Stimulated activated CD4-positive, alpha-beta T cell treated with anti-CD3 and anti-CD28 coated beads, TNF-alpha, amount 100 ng/mL, for 4 hours (primary cell): ENCODE measurements around the gene ARMC6.

Experiments used
- DNase-seq, 3 experiments: peaks; one replicate each; pipeline ENCODE4 v3.0.0-alpha.2; 2020; ENCODE audit warnings: low read depth in 3 of 3

ARMC6 gene

GRCh38 chr19:19033426-19034203 lies at the start of gene ARMC6, which contains the start of gene SUGP2:
Gene ARMC6 (plus strand): TSS chr19:19033603. CDS start chr19:19034210, 607 bp downstream.
Gene SUGP2 (minus strand): TSS chr19:19033517. CDS start chr19:19031071, 2,446 bp downstream.
- DNase-seq: peak; percentile 76 to 83 (median 76)

DNA sequence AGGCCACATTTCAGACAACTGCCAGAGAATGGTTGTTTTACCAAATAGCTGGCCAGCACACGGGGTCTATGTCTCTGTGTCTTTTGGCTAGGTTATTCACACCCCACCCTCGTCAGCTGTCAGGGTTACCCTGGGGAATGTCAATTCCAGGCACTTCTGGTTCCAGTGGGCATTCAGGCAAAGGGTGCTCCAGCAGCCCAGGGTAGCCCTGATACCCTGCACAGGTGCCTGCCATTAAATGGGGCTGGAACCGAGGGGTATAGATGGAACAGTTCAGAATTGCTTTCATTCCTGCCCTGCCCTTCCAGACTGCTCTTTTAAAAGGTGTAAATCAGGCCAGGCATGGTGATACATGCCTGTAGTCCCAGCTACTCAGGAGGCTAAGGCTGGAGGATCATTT lies 49.2 kb upstream of the ARMC6 start:
- DNase-seq: no peak

DNA sequence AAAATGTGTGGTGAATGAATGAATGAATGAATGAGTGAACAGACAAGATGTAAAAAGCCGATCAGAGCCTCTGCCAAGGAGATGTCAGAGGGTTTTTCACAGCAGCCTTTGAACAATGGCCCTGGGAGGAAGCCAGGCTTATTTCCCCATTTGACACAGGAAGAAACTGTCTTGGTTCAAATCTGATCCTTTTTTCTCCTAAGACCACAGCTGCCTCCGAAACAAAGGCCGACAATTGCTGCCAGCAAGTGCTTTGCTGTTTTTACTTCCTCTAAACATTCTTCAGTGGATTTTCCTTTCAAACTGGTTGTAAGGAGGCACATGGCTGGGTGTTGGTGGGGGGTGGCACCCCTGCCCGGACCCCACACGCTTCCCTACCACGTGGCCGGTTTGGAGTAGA lies 48.1 kb upstream of the ARMC6 start:
- no peak for DNase-seq

DNA sequence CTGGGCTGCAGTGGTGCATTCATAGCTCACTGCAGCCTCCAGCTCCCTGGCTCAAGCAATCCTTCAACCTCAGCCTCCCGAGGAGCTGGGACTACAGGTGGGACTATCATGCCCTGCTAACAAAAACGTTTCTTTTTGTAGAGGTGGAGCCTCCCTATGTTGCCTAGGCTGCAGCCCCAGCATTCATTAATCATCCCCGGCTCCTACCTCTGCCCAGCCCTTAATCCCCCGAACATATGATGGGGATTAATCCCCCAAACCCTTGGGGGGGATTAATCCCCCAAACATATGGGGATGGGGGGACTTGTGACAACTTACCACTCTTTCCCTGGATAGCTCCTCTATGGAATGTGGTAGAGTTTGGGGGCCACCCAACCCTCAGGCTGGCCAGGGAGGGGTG lies 45.9 kb upstream of the ARMC6 start:
- no peak for DNase-seq

DNA sequence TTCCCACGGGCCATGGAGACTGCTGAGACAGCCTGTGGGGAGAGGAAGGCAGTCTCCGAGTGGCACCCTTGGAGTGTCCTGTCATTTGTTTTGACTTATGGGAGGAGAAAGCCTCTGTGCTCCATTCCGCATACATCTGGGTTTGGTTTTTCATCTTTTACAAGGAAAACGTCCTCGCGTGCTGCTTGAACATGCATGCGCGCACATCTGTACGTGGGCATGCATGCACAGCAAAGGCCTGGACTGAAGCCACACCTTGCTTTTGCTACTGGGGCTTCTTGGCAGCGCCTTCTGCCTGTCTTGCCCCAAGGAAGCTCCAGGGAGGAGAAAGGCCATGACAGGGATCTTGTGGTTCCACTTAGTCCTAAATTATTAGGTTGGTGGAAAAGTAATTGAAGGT lies 44.1 kb upstream of the ARMC6 start:
- DNase-seq: no peak

- DNase-seq: no peak
These were observed 43.2 kb upstream of the ARMC6 start for GRCh38 chr19:18990128-18990708.

DNA sequence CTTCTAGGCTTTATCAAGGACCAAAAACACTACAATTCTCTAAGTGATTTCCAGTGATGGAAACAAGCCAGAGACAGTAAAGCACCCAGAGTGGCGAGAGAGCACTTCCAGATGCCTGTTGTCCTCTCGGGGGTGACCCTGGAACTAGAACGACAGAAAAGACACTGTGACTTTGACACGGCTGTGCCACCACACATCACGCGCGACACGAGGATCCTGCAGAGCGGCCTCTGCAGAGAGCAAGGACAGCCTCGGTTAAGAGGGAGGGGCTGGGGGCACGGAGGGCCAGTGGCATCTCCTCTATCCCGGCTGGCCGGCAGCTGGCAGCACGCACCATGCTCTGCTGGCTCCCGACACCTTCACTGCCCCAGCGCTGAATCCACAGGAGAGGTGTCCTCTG lies 42.4 kb upstream of the ARMC6 start:
- no peak for DNase-seq

DNA sequence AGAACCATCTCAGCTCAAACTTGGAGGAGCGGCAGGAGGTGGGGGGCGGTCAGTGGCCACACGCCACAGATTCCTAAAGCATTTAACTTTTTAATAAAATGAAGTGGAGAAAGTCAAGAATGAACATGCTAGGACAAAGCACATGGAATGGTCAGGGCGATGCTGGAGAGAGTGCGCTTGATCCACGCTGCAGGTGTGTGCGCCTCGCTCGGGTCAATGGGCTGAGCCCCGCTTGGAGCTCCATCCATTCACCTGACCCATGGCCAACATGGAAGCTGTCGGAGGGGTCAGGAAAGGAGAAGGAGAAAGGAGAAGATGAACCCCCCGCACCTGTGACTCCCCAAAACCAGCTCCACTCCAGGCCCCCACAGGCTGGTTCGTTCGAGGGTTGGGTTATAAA lies 41.9 kb upstream of the ARMC6 start:
- DNase-seq: no peak

- DNase-seq: no peak
These were observed 40.7 kb upstream of the ARMC6 start for GRCh38 chr19:18992696-18993095.

DNA sequence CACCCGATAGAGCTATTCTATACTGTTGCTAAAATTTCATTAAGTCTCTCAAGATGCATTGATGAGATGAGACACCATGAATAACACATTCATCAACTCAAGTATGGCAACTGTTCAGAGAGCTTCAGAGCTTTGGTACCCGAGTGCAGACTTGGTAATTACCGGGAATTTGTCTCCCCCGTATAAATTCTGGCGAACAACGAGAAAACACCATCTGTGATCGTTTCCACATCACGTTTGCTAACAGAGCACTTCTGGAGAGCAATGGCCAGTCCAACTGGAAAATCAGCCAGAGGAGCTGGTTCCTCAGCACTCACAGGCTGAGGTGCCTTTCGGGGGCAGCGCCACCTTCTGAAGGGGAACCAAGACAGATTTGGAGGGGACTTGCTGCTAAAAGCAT lies 40.3 kb upstream of the ARMC6 start:
- DNase-seq: no peak

DNA sequence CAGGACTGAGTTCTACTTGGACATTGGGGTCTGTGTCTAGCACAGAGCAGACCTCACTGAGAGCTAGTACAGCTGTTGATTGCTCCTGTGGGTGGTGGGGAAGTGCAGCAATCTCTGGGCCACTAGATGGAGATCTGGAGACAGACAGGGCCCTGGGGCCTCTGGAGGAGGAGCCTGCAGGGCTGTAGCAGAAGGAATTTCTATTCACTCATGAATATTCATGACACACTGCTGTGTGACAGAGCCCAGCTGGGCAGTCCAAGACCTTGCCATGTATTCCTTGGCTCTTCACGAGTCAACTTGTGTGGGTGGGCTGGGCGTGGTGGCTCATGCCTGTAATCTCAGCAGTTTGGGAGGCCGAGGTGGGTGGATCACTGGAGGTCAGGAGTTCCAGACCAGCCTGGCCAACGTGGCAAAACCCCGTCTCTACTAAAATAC lies 37.6 kb upstream of the ARMC6 start:
- DNase-seq: no peak

GRCh38 chr19:18996351-18996750 lies 37.1 kb upstream of the ARMC6 start:
- DNase-seq: no peak

DNA sequence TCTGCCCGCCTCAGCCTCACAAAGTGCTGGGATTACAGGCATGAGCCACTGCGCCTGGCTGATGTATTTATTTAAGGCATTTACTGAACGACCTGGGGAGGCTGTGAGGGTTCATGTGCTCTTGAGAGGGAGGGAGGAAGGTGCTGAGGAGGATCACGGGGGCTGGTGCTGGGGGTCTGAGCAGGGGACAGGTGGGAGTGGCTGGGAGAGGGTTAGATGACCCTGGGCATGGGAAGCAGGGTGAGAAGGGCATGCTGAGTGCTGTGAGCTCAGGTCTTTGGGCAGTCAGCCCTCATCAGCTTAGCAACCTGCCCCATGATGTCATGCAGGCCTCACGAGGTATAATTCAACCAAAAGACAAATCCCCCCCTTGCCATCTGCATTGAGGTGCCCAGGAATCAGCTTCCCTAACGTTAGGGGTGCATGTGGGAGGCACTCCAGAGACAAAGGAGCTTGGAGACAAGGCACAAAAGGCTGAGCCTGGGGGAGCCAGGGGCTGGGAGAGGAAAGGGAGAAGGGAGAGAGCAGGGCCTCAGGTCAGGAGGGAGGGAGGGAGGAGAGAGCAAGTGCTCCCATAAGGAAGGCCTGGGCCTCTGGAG lies 36.5 kb upstream of the ARMC6 start:
- DNase-seq: no peak

DNA sequence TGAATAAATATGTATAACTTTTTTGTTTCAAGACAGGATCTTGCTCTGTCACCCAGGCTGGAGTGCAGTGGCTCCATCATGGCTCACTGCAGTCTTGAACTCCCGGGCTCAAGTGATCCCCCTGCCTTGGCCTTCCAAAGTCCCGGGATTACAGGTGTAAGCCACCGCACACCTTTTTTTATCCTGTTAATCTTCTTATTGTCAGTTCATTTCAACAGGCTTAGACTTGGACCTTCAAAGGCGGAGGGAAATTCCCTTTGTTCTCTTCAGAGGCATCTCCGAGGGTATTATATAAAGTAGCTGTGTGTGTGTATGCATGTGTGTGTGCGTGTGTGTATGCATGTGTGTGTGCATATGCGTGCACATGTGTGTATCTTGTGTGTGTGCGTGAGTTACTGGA lies 35.1 kb upstream of the ARMC6 start:
- DNase-seq: no peak

- DNase-seq: no peak
These were observed 34.2 kb upstream of the ARMC6 start for GRCh38 chr19:18999016-18999758.

DNA sequence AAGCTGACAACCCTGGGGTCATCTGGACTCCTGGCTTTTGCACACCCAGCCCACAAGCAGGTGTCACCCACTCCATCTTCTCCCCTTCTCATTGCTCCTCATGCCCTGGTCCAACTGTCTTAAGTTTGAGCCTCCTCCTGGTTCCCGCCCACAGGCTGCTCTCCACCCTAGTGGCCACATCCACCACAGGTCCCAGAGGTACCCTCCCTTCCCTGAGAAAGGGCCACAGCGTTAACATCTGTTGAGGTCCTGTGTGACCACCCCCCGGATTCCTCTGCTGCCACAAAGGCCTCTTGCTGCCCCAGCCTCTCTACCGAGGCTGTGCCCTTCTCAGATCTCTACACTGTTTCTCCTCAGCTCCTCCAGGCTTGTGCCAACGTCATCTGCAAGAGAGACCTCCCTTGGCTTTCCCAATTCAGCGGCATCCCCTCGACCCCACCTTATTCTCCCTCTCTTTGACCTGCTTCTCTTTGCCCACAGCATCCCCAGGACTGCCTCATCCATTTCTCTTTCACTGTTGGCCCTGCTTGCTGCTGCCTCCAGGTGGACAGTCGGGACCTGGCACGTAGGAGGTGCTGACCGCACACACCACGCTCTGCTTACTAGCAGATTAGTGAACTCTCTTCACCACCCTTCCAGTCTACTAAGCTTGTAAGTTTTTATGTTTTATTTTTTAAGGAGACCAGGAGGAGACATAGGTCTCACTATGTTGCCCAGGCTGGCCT lies 33.3 kb upstream of the ARMC6 start:
- no peak for DNase-seq

- no peak for DNase-seq
These were observed 29.3 kb upstream of the ARMC6 start for GRCh38 chr19:19004144-19004543.

GRCh38 chr19:19006213-19006612 lies 27.2 kb upstream of the ARMC6 start:
- DNase-seq: no peak

DNA sequence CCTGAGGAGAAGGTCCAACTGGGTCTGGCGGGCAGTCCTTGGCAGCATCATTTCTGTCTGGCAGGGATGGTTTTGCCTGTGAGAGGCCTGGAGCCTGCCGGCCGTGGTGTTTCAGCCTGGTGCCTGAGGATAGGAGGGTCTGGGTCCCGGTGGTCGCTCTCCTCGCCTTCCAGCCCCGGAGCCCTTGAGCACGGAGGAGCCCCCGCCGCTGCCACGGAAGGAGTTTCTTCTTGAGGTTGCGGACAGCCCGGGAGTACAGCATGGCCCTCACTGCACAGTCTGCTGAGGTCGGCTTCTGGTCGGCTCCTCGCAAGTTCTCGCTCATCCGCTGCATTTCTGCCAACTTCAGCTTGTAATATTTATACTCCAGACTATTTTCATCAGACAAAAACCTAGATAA lies 23.5 kb upstream of the ARMC6 start:
- DNase-seq: no peak

GRCh38 chr19:19010551-19010950 lies 22.9 kb upstream of the ARMC6 start:
- DNase-seq: no peak

- no peak for DNase-seq
These were observed 12.3 kb upstream of the ARMC6 start for GRCh38 chr19:19021115-19021514.
